Measurements from ENCODE around the gene LRRC49.

LRRC49 gene

DNA sequence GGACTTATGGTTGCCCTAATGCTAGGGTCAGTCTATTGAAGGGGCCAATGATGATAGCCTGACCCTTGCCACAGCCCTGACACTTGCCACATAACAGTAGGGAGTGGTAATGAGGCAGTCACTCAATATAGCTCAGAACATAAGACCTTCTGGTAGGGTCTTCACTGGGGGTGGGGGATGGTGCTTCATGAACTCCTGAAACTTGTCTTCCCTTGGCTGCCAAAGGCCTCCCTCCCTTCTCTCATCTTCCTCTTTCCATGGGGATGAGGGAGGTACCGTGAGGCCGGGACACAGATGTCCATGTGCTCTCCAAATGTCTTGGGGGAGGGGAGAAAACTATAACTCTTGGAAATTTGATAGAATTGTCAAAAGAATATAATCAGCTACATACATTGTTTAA lies 201.5 kb downstream of the LRRC49 start:
- DNase-seq: no peak

- DNase-seq: no peak
These were observed 204.1 kb downstream of the LRRC49 start for GRCh38 chr15:71096676-71097075.

- no peak for DNase-seq
These were observed 205.3 kb downstream of the LRRC49 start for GRCh38 chr15:71097890-71098289.

DNA sequence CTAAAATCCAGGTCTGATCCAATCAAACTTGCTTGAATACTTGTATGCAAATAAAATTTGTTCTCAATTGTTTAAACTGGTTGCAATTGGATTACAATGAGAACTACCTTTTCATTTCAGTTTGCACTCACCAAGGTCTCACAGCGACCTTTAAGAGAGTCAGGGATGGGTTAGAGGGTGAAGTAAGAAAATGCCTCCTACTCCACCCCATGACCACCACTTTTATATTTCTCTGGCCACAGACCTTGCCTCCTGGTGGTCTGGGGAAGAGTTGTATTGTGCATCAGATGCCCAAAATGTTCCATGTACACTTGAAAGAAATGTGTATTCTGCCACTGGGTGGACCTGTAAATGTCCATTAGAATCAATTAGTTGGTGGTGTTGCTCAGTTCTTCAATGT lies 206.3 kb downstream of the LRRC49 start:
- no peak for DNase-seq

Data from Kasumi-1 (cell line).